ENCODE results near the gene KIF7.
"Not testable (repeated sequence)": the region's sequence is repeated elsewhere in the genome, so short reads cannot be mapped to it uniquely, and the experiment has no call there.

The KIF7 gene

DNA sequence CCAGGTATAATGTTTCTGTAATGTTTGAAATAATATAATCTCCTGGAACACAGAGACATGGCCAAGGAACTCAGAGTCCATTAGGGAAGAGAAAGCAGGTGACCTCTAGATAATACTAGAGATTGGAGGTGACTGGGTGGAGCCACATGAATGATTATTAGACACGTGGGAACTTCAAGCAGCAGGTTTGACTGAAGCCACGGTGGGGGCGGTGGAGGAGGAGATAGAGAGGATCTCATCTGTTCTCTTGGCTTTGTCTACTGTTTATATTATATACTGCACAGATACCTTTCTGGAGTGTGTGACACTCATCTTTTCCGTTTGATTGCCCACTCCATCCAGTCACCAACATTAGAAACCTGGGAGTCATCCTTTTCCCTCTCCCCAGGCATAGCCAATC lies 33.7 kb downstream of the KIF7 start:
- H3K4me3 ChIP-seq (ENCODE audit: low read depth, low read length): no peak overlapping the region

DNA sequence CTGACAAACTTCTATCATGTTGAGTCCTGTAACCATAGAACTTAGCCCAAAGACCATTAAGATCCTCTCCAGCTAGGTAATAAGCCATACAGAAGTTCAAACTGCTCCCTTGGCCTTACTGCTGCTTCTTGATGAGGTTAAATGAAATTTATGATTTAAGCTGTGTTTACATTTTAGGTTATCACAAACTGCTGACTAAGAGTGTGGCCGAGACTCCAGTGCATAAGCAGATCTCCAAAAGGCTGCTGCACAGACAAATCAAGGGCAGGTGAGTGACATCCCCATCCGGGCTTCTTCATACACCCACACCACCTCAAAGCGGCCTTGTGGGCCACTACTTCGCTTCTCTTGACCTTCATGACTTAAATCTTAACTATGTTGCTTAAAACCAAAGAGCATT lies 39.0 kb downstream of the KIF7 start:
- H3K4me3 ChIP-seq (ENCODE audit: low read depth, low read length): no peak overlapping the region

DNA sequence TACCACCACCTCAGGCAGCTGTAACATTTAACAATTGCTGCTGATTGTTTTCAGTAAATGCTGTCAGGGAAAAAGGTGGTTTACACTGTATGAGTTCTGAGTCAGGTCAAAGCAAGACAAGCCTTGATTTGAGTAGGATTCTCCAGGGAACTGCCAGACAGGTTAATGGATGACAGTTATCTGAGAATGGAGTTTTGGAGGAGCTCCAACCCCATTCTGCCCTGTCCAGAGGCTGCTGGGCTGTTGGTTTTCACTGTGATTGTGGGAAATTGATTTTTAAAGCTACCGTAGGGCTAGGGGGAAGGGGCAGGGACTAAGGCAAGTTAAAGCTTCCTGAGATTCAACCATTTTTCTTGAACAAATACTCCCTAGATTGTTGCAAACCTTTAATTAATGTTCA lies 40.1 kb downstream of the KIF7 start:
- H3K4me3 ChIP-seq (ENCODE audit: low read depth, low read length): no peak overlapping the region

DNA sequence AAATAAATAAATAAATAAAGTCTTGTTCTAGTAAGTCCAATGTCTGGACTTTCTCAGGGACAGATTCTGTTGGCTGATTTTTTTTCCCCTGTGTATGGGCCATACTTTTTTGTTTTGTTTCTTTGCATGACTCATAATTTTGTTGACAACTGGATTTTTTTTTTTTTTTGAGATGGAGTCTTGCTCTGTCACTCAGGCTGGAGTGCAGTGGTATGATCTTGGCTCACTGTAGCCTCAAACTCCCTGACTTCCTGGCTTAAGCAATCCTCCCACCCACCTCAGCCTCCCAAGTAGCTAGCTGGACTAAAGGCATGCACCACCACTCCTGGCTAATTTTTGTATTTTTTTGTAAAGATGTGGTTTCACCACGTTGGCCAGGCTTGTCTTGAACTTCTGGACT lies 41.1 kb downstream of the KIF7 start:
- H3K4me3 ChIP-seq (ENCODE audit: low read depth, low read length): no peak overlapping the region

DNA sequence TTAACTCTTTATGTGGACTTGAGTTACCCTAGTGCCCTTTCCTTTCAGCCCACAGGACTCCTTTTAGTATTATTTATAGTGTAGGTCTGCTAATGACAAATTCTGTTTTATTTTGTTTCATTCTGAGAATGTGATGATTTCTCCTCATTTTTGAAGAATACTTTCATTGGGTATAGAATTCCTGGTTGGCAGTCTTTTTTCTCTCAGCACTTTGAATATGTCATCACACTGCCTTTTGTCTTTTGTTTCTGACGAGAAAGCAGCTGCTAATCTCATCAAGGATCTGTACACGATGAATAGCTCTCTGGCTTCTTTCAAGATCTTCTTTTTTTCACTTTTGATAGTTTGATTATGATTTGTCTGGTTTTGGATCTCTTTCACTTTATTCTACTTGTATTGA lies 42.2 kb downstream of the KIF7 start:
- no peak overlapping the region for H3K4me3 ChIP-seq (ENCODE audit: low read depth, low read length)

DNA sequence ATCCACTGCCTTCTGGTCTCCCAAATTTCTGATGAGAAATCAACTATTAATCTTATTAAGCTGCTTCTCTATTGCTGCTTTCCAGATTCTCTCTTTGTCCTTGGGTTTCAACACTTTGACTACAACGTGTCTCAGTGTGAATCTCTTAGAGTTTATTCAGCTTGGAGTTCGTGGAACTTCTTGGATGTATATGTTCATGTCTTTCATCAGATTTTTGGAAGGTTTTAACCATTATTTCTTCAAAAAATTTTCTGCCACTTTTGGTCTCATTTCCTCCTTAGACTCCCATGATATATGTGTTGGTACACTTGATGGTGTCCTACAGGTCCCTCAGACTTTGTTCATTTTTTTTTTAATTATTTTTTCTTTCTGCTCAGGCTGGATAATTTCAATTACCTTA lies 44.0 kb downstream of the KIF7 start:
- H3K4me3 ChIP-seq (ENCODE audit: low read depth, low read length): no peak overlapping the region

DNA sequence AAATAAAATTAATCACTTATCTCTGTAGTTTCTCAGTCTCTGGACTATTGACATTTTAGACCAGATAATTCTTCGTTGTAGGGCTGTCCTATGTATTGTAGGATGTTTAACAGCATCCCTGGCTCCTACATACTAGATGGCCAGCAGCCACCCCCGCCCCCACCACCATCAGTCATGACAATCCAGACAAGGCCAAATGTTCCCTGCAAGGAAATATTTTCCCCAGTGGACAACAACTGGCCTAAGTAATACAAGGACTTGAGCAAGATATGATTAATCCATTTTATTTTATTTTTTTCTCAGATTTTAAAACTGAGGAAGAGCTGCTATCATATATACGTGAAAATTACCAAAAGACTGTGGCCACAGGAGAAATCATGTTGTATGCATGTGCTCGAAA lies 56.2 kb downstream of the KIF7 start:
- H3K4me3 ChIP-seq (ENCODE audit: low read depth, low read length): no peak overlapping the region

DNA sequence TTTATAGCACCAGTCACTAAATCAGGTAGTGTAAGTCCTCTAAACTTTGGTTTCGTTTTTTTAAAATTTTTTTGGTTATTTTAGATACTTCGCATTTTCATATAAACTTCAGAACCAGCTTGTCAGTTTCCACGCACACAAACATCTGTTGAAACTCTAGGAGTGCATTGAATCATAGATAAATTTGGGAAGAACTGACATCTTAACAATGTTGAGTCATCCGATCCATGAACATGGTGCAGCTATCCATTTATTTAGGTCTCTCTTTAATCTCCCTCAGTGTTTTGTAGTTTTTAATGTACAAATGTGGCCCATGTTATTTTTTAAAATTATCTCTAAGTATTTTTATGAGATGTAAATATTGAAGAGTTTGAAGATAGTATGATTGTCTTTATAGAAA lies 62.2 kb downstream of the KIF7 start:
- no peak overlapping the region for H3K4me3 ChIP-seq (ENCODE audit: low read depth, low read length)

DNA sequence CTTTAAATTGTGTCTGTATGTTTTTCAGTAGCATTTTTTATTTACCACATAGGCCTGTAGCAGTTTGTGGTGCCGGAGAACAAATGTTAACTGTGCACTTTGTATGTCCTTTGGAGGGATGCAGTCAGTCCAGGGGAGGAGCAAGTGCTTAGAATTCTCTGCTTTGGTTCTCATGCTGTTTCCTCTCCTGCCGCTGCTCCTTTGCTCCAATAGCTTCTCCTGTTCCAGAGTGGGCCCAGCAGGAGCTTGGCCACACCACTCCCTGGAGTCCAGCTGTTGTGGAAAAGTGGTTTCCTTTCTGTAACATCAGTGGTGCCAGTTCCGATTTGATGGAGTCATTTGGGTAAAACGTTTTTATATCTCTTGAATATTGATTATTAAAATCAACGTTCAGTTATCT lies 63.4 kb downstream of the KIF7 start:
- no peak overlapping the region for H3K4me3 ChIP-seq (ENCODE audit: low read depth, low read length)

DNA sequence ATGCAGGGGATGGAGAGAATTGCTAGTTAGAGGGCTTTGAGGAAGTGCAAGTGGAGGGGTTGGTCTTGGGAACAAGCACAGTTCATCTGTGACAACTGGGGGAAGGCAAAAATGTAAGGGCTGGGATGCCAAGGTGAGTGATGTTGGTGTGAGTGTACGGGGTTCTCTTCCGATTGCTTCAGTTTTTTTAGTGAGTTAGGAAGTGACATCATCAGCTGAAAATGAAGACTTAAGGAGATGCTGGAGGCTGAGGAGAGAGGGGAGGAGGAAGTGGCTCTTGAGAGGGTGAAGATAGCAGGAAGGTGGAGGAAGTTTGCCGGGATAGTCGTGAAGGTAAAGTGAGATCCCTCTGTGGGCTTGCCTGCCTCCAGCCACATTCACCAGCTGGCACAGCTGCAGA lies 67.3 kb downstream of the KIF7 start:
- no peak overlapping the region for H3K4me3 ChIP-seq (ENCODE audit: low read depth, low read length)

DNA sequence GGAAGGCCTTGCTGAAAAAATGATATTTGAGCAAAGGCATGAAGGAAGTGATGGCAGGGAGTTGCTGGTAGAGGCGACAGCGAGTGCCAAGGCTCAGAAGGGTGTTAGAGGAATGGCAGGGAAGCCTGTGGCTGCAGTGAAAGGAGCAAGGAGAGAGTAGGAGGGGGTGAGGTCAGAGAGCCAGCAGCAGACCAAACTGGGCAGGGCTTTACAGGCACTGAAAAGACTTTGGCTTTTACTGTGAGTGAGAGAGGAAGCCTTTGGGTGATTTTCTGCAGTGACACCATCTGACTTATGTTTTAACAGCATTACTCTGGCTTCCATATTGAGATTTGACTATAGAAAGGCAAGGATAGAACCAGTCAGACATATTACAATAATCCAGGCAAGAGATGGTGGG lies 68.6 kb downstream of the KIF7 start:
- no peak overlapping the region for H3K4me3 ChIP-seq (ENCODE audit: low read depth, low read length)

DNA sequence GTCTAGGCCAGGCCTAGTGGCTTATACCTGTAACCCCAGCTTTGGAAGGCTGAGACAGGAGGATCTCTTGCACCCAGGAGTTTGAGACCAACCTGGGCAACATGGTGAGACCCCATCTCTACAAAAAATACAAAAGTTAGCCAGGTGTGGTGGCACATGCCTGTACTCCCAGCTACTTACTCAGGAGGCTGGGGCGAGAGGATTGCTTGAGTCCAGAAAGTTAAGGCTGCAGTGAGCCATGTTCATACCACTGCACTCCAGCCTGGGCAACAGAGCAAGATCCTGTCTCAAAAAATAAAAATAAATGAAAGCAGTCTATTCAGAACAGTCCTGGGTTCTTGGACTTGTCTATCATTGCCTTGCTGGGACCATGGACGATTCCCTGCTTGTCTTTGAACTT lies 74.5 kb downstream of the KIF7 start:
- not testable (repeated sequence) for H3K4me3 ChIP-seq (ENCODE audit: low read depth, low read length)

DNA sequence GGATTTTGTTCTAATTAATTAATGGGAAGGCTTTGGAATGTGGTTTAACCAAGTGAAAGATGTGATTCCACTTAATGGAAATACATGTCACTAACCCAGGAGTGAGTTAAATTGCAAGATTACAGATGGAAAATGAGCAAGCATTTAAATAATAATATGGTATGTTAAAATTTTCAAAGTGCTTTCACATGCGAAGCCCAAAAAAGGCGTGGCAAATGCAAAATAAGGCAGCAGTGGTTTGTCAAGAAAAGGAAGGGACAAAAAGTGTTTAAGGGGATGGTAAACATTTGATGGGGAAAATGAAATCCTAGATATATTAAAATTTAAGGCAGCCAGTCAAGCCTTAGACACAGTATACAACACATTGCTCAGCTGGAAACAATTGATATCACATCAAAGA lies 77.1 kb downstream of the KIF7 start:
- H3K4me3 ChIP-seq (ENCODE audit: low read depth, low read length): peak overlapping the region; percentile 31
